ENCODE measurements around the gene GJC2. TPM values are rescaled to one million over a fixed set of nuclear protein-coding genes. Genes with fewer than 3 reads are reported as not detected.

The GJC2 gene
- total and polyA plus RNA-seq, 2 donors (not counting 1 experiment from before 2014, with no cell fraction given) = 0.16 to 0.30 TPM

- H3K36me3 ChIP-seq (replicated peaks in 1 of 2; ENCODE audit: control extremely low read depth in 1 of 2, control insufficient read depth in 1 of 2, extremely low read depth in 1 of 2, insufficient read depth in 2 of 2, low read length in 1 of 2) = peaks cover 0 to 44% of the 10 kb centered on the region in 2 experiments
- H3K9me3 ChIP-seq (ENCODE audit: control extremely low read depth in 1 of 3, control insufficient read depth in 2 of 3, insufficient read depth in 1 of 3, low read length in 2 of 3) = no peaks in the 10 kb centered on the region
- H3K4me2 ChIP-seq (replicated peaks; ENCODE audit: low read depth, low read length, poor library complexity, severe bottlenecking) = peak within 1 kb of the TSS; percentile 91
- POLR2A ChIA-PET = no interaction called here
- H3K4me1 ChIP-seq (ENCODE audit: control insufficient read depth in 2 of 2, insufficient read depth in 2 of 2, low read length in 2 of 2) = peaks cover 18 to 28% of the 10 kb centered on the region in 2 donors
- intact Hi-C loops (cut with micrococcal nuclease) = loop anchor here (1.0 to 10.0 kb wide), 5 partner anchors 21 to 1402 kb away; partner anchors contain the start of genes ARF1, GUK1, IBA57 and NUP133
- WGBS (ENCODE audit: insufficient coverage) = under 1% methylated on average over 102 of the region's 104 CpGs
- Mint-ChIP-seq H3K27ac (peak within 1 kb of the TSS; percentile 98), H3K9me3 (ENCODE audit: insufficient read depth) (no peaks in the 10 kb centered on the region), H3K27me3 (no peaks in the 10 kb centered on the region), H3K4me3 (peak within 1 kb of the TSS; percentile 99), H3K4me1 (peaks cover 29% of the 10 kb centered on the region)
- peaks cover 20% of the 10 kb centered on the region for H3K79me2 ChIP-seq (ENCODE audit: control insufficient read depth, insufficient read depth, low read length)
- H2AFZ ChIP-seq (ENCODE audit: insufficient read depth, low read depth, low read length, poor library complexity, severe bottlenecking) = peak within 1 kb of the TSS; percentile 99
- peak; percentile 94 for DNase-seq
- H3K4me3 ChIP-seq (ENCODE audit: control extremely low read depth in 1 of 5, extremely low read depth in 1 of 5, insufficient read depth in 1 of 5, low read depth in 2 of 5, low read length in 4 of 5) = peak within 1 kb of the TSS; percentile 48 to 98 (median 89)
- peak; percentile 83 for ATAC-seq (ENCODE audit: low read depth)
- peak within 1 kb of the TSS; percentile 96 for H3K9ac ChIP-seq (ENCODE audit: low read length)
- TF ChIP-seq EZH2 (IDR thresholded peaks at IDR 0.05; ENCODE audit: borderline replicate concordance, insufficient read depth, low read depth, low read length, poor library complexity, severe bottlenecking) (no peak), CTCF (IDR thresholded peaks at IDR 0.05) (no peak)
- H3K27me3 ChIP-seq (replicated peaks in 1 of 4; ENCODE audit: control extremely low read depth in 1 of 4, control insufficient read depth in 3 of 4, insufficient read depth in 4 of 4, low read length in 3 of 4) = no peaks in the 10 kb centered on the region
- H3K27ac ChIP-seq (ENCODE audit: low read length in 2 of 2) = peak within 1 kb of the TSS; percentile 82
- peaks cover 41% of the 10 kb centered on the region for H4K20me1 ChIP-seq (ENCODE audit: control insufficient read depth, insufficient read depth, low read length, poor library complexity, severe bottlenecking)
- CTCF ChIA-PET = no interaction called here
These were observed 46.7 kb upstream of the GJC2 start, which contains the start of gene C1orf35 for GRCh38 chr1:228102791-228103620. Gene C1orf35 (minus strand): TSS chr1:228103325. CDS start chr1:228103227, 98 bp downstream.
